GM21786 (cell line): Measurements from ENCODE around the gene PRKCI.
"Not testable (repeated sequence)": the region's sequence is repeated elsewhere in the genome, so short reads cannot be mapped to it uniquely, and the experiment has no call there.

Experiments used
- ATAC-seq: cut with Tn5 transposase; IDR thresholded peaks from one replicate; pipeline ENCODE4 v1.9.1; 2021; ENCODE audit not compliant: unreplicated experiment

PRKCI gene

DNA sequence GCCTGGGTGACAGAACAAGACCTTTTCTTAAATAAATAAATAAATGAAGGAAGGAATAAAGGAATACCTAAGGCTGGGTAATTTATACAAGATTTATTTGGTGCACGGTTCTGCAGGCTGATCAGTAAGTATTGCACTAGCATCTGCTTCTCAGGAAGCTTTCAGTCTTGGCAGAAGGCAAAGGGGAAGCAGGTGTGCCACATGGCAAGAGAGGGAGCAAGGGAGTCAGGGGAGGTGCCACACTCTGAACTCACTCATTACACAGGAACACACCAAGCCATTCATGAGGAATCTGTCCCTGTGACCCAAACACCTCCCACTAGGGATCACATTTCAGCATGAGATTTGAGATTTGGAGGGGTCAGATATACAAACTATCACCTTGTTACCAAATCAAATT is 56.4 kb downstream of the PRKCI start:
- ATAC-seq: no peak

DNA sequence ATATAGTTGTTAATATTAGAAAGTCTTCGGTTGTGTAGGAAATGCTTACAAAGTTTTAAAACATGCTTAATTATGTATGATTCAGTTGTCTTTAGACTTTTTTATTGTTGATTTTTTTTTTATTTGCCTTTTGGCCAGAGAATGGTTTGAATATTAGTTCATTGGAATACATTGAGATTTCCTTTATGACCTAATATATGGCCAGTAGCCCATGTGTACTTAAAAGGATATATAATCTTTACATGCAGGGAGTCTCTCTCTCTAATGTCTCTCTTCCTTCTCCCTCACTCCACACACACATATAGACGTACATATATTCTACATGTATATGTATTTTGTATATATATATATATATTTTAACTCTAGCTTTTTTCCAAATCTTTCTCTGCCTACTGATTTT is 68.0 kb downstream of the PRKCI start:
- ATAC-seq: no peak

DNA sequence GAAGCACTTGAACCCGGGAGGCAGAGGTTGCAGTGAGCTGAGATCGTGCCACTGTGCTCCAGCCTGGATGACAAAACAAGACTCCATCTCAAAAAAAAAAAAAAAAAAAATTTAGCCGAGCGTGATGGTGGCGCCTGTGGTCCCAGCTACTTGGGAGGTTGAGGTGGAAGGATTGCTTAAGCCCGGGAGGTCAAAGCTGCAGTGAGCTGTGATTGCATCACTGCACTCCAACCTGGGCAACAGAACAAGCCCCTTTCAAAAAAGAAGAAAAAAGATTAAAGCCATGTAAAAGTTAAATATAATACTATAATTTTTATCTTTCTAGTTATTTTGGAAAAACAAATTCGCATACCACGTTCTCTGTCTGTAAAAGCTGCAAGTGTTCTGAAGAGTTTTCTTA is 73.4 kb downstream of the PRKCI start:
- no peak for ATAC-seq

DNA sequence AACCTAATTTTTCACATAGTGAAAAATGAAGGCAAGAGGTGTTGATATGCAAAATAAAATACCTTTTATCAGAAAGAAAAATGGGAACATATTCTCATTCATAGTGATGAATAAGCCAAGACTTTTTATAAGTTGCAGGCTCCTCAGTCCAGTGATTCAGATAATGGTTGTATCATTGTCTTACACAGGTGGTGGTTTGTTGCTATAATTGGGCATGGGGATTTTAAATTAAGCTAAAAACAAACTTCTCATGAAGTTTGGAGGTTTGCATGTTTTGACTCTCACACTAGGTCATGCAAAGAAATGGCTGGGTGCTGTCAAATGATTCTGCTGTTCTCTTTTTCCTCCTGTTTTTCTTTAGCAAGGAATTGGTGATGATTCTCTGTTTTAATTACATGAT is 74.5 kb downstream of the PRKCI start:
- ATAC-seq: no peak

- ATAC-seq: no peak
These were observed 79.2 kb downstream of the PRKCI start for GRCh38 chr3:170301405-170301804.

- ATAC-seq: no peak
These were observed 79.8 kb downstream of the PRKCI start for GRCh38 chr3:170302008-170302407.

GRCh38 chr3:170306015-170306414 is 83.8 kb downstream of the PRKCI start:
- ATAC-seq: no peak

DNA sequence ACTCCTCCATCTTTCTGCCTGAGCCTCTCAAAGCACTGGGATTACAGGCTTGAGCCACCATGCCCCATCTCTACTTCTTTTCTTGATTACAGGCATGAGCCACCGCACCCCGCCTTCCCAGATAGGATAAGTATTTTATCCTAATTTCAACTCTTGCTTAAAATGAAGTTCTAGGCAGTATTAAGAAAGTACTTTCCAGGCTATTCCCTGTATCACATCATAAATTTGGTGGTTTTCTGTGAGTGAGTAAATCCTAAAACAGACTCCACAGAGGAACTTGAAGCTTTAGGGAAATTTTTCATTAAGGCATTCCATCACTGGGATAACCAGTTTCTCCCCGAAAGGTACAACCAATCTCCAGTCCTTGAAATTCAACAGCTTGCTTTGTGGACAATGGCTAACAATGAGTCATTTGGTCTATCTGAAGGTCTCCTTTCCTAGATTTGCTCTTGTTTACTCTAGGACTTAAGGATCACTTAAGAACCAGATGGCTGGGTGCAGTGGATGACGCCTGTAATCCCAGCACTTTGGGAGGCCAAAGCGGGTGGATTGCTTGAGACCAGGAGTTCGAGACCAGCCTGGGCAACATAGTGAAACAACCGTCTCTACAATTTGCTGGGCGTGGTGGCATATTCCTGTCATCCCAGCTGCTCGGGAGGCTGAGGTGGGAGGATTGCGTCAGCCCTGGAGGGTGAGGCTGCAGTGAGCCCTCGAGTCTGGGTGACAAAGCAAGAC is 85.6 kb downstream of the PRKCI start:
- no peak for ATAC-seq

DNA sequence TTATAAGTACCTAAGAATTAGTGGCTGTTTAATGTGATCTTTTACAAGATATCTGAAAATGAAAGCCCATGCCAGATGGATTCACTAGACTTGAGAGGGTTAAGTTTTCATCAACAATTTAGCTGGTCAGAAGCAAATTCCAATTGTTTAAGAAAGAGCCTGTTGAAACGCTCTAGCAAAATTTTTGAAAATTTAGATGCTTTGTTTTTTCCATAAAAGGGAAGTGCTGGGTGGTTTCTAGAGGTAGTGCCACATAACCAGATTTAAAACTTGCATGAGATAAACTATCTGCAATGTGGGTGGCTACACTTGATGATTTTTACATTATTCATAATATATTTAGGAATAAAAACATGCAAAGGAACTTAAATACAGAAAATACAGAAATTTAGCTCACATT is 86.8 kb downstream of the PRKCI start:
- ATAC-seq: no peak

DNA sequence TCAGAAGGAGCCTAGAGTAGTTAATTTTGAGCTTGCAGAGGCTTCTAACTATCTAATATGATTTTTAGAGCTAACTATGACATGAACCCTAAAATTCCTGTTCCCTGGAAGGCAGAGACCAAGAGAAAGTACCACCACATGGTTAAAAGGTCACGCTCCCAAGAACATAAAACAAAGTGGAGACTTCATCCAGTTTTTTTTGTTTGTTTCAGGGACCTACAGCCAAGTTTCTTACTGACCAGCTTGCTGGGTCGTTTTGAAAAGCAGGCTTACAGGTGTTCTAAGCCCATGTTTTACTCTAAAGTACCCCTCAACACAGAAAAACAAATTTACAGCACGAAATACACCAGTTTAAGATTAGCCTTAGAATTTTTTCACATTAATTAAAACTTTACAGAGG is 95.7 kb downstream of the PRKCI start:
- no peak for ATAC-seq

- no peak for ATAC-seq
These were observed 98.4 kb downstream of the PRKCI start for GRCh38 chr3:170320461-170321121.

GRCh38 chr3:170321321-170322034 is 99.3 kb downstream of the PRKCI start:
- ATAC-seq: no peak

GRCh38 chr3:170322566-170323269 is 100.5 kb downstream of the PRKCI start:
- no peak for ATAC-seq

DNA sequence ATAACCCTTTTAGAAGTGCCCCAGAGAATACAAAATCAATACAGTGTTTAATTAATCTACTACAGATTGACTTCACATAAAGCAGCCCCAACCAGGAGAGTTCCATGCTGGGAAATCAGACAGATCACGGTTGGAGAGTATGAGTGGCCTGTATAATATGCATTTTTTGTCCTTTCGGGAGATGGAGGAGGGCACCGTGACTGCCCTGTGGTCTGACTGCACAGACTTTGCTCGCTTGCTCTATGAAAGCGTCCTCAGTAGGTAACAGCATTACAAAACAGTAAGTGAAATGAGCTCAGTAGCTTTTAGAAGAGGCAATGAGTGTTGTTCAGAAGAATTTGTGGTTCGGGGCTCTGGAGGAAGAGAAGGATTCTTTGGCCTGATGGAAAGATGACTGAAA is 101.1 kb downstream of the PRKCI start:
- no peak for ATAC-seq

- no peak for ATAC-seq
These were observed 102.7 kb downstream of the PRKCI start for GRCh38 chr3:170324962-170325361.

DNA sequence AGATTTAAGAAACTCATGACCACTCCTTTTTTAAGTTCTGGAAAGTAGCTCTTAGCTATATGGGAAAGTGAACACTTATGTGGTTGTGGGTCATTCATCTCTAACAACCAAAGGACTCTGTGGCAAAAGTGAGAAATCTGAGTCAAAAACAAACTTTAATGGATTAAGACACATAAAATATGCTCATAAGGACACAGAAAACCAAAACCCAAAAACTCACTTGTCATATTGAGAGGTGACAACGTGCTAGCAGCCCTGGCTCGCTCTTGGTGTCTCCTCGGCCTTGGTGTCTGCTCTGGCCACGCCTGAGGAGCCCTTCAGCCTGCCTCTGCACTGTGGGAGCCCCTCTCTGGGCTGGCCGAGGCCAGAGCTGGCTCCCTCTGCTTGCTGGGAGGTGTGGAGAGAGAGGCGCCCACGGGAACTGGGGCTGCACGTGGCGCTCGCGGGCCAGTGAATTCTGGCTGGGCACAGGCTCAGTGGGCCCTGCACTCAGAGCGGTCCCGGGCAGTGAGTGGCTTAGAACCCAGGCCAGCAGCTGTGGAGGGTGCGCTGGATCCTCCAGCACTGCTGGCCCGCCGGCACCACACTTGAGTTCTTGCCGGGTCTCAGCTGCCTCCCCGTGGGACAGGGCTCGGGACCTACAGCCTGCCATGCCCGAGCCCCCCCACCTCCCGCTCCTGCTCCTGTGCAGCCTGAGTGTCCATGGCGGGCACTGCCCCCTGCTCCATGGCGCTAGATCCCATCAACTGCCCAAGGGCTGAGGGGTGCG is 105.0 kb downstream of the PRKCI start:
- no peak for ATAC-seq

- not testable (repeated sequence) for ATAC-seq
These were observed 105.8 kb downstream of the PRKCI start for GRCh38 chr3:170327868-170328548.

GRCh38 chr3:170330366-170330765 is 108.1 kb downstream of the PRKCI start:
- no peak for ATAC-seq

GRCh38 chr3:170331143-170331542 is 108.9 kb downstream of the PRKCI start:
- ATAC-seq: peak; percentile 83

- ATAC-seq: no peak
These were observed 115.2 kb downstream of the PRKCI start for GRCh38 chr3:170337420-170337819.
